Measurements from ENCODE around the gene CACNA1D.

Gene CACNA1D

DNA sequence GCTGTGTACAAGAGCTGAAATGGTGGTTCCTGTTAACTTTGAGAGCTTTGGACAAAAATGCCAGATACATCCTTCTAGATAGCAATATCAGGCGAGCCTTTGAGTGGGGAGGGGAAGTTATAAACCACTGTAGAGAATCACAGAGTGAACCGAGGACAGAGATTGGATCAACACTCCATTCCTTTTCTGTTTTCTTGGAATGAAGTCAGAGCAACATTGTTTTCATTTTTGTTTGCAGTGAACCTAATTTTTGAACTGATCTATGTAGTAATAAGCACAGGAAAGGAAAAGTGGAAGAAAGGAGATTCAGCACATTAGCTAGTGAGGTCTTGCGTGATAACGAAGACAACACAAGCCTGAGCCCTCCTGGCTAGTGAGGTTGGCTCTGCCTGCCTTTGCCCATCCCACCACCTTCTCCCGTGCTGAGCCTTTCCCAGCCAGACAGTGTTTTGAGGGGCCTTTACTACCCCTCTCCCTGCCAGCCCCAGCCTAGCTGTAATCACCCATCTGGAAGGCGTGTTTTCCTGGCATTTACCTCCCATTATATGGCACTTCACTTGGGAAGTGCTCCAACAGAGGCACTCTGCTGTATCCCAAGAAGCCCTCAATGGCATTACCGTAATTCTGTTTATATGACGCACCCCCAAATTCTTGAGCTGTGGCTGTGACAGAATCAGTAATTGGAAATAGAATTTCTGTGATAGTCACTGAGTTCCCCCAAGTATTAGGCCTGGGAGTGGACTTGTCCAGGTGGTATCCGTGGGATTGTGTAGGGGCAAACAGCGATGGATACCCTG is 129.8 kb downstream of the CACNA1D start:
- TF ChIP-seq, protein P1, sequence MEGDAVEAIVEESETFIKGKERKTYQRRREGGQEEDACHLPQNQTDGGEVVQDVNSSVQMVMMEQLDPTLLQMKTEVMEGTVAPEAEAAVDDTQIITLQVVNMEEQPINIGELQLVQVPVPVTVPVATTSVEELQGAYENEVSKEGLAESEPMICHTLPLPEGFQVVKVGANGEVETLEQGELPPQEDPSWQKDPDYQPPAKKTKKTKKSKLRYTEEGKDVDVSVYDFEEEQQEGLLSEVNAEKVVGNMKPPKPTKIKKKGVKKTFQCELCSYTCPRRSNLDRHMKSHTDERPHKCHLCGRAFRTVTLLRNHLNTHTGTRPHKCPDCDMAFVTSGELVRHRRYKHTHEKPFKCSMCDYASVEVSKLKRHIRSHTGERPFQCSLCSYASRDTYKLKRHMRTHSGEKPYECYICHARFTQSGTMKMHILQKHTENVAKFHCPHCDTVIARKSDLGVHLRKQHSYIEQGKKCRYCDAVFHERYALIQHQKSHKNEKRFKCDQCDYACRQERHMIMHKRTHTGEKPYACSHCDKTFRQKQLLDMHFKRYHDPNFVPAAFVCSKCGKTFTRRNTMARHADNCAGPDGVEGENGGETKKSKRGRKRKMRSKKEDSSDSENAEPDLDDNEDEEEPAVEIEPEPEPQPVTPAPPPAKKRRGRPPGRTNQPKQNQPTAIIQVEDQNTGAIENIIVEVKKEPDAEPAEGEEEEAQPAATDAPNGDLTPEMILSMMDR (IDR thresholded peaks at IDR 0.05): no peak
- H3K27ac ChIP-seq: no peak overlapping the region

DNA sequence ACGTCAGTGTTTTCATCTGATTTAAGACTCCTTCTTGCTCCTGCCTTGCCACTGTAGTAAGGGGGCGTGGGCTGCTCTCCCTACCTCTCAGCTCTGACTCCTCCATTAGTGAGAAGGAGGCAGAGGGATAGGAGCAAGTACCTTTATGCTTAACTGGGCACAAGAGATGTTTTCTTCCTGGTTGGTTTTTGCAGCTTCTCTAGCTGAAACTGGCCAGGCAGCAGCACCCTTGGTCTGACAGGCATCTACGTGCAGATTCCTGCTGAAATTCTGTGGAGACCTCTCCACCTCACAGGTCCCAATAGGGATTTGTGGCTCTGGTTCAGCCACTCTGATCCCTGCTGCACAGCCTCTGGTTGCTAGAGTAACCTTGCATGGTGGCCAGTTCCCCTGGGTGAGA is 132.5 kb downstream of the CACNA1D start:
- TF ChIP-seq ZFX (IDR thresholded peaks at IDR 0.05; ENCODE audit: borderline replicate concordance): no peak
- TF ChIP-seq, protein P1 (IDR thresholded peaks at IDR 0.05): no peak
- H3K27ac ChIP-seq: no peak overlapping the region

DNA sequence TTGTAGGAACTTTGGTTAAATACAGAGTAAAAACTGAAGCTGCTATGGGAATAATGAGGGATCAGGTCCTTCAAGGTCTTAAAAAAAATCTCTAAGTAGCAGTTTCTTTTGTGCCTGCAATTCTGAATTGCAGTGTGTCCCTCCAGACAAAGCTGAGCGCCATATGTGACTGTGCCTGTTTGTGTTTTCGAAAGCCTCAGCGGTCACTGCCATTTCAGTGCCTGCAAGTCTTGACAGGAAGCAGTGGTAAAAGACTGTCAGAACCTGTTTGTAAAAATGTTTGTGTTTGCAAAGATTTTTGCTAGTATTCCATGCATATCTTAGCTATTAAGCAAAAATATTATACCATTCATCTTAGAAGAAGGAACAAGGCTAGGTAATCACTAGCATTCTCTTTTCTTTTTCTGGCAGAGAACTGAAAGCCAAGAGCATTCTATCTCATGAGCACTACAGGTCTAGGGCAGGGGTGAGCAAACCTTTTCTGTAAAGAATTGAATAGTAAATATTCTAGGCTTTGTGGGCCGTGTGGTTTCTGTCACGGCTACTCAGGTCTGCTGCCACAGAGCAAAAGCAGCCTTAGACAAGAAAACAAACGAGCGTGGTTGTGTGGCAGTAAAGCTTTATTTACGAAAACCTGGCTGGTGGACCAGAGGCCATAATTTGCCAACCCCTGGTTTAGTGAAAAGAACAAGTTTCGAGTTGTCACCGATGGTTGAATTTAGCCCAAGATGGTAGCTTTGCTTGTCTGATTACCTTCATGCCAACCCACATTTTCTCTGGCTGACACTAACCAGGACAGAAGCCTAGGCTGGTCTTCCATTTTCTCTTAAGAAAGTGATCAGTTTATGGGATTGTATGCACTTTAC is 134.4 kb downstream of the CACNA1D start:
- no peak overlapping the region for H3K27ac ChIP-seq

DNA sequence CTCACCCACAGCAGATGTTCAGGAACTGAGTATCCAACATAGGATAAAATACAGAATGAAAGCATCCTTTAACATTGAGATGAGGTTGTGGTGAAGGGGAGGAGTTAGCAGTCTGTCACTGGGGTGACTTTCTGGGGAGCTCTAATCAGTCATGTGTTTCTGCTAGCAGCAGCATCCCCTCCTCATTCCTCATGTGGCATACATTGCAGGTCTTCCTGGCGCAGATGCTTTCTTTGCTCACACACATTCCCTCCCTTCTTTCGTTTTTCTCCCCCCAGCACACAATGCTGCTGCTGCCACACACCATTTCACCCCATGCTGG is 135.0 kb downstream of the CACNA1D start:
- H3K27ac ChIP-seq: no peak overlapping the region
- TF ChIP-seq, protein P1 (IDR thresholded peaks at IDR 0.05): no peak
- TF ChIP-seq ZFX (IDR thresholded peaks at IDR 0.05; ENCODE audit: borderline replicate concordance): no peak

More for the DNA sequence above, 134.4 kb downstream of the CACNA1D start:
- TF ChIP-seq, protein P1 (IDR thresholded peaks at IDR 0.05): no peak
- TF ChIP-seq ZFX (IDR thresholded peaks at IDR 0.05; ENCODE audit: borderline replicate concordance): no peak

DNA sequence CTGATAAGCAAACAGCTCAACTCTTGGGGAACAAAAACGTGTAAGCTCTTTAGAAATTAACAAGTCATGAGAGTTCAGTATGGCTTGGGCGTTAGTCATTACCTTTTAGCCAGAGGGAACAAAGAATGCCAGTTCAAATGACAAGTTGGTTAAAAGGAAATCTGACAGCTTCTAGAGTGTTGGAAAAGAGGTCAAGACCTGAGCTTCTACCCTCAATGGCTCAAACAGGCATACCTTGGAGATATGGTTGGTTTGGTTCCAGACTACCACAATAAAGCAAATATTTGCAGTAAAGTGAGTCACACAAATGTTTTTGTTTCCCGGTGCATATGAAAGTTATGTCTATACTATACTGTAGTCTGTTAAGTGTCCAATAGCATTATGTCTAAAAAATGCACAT is 136.1 kb downstream of the CACNA1D start:
- TF ChIP-seq ZFX (IDR thresholded peaks at IDR 0.05; ENCODE audit: borderline replicate concordance): no peak
- TF ChIP-seq, protein P1 (IDR thresholded peaks at IDR 0.05): no peak
- H3K27ac ChIP-seq: no peak overlapping the region

DNA sequence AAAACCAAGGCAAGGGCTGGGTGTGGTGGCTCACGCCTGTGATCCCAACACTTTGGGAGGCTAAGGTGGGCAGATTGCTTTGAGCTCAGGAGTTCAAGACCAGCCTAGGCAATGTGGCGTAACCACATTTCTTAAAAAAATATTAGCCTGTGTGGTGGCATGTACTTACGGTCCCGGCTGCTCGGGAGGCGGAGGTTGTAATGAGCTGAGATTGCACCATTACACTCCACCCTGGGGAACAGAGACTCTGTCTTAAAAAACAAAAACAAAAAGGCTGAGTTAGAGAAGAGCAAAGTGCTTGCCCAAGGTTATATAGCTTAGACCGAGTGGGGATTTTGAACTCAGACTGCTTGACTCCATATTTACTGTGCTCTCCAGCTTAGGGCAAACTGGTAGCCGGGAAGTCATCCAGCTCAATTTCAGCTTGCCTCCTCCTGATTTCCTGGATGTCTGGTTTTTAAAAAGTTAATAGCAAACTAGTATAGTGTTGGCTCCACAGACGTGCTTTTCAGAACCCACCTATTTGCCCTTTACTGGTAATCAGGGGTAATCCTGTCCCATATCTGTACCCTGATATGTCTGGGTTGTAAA is 138.9 kb downstream of the CACNA1D start:
- H3K27ac ChIP-seq: no peak overlapping the region
- TF ChIP-seq, protein P1 (IDR thresholded peaks at IDR 0.05): no peak
- TF ChIP-seq ZFX (IDR thresholded peaks at IDR 0.05; ENCODE audit: borderline replicate concordance): no peak
